PC-3 (cell line): Measurements from ENCODE around the gene PCP4L1. TPM values are rescaled to one million over a fixed set of nuclear protein-coding genes. Genes with fewer than 3 reads are reported as not detected.

Source experiments
- ATAC-seq: fragments of 200-7000 bp; cut with Tn5 transposase; 2 replicates; pipeline ENCODE4 v1.9.1; 2020; ENCODE audit warnings: mild to moderate bottlenecking, moderate library complexity
- BruUV-seq: library from RNA; stranded (reverse); fragments of 400-500 nt; replicated peaks from 2 replicates; lab custom pipeline; 2021; lab: Mats Ljungman, UMichigan
- CTCF ChIA-PET: fragments of 300-600 bp; sonication (Branson Sonifier 250); formaldehyde crosslinking; loops from one replicate; lab custom pipeline; 2022; ENCODE audit warnings: antibody characterized with exemption; lab: Charles Lee
- POLR2A ChIA-PET: fragments of 300-600 bp; sonication (Branson Sonifier 250); formaldehyde crosslinking; loops from one replicate; lab custom pipeline; 2022; ENCODE audit warnings: antibody characterized with exemption; ENCODE audit not compliant: unreplicated experiment; lab: Charles Lee
- DNase-seq: peaks from one replicate; pipeline ENCODE4 v3.0.0-alpha.2; 2015
- H2AFZ ChIP-seq: fragments of 300-600 bp; sonication (generic); 2 replicates; pipeline ENCODE4 v1.6.0; 2016; ENCODE audit warnings: antibody characterized with exemption, low read length
- H3F3A ChIP-seq: fragments of 300-600 bp; sonication (generic); one replicate; pipeline ENCODE4 v1.6.0; 2017; ENCODE audit warnings: antibody characterized with exemption, low read length, control low read depth, mild to moderate bottlenecking; ENCODE audit not compliant: unreplicated experiment
- H3K27ac ChIP-seq: fragments of 300-600 bp; sonication (generic); 2 replicates; pipeline ENCODE4 v1.5.1; 2016; ENCODE audit warnings: mild to moderate bottlenecking, low read length
- H3K27me3 ChIP-seq: fragments of 300-600 bp; sonication (generic); 2 replicates; pipeline ENCODE4 v1.6.1; 2016; ENCODE audit warnings: low read length, mixed read lengths
- H3K36me3 ChIP-seq: fragments of 300-600 bp; sonication (generic); 2 replicates; pipeline ENCODE4 v1.6.1; 2016; ENCODE audit warnings: low read depth, mixed run types, low read length, mixed read lengths
- H3K4me1 ChIP-seq: fragments of 300-600 bp; sonication (generic); 2 replicates; pipeline ENCODE4 v1.5.1; 2016; ENCODE audit warnings: low read length; ENCODE audit not compliant: insufficient read depth
- H3K4me2 ChIP-seq: fragments of 300-600 bp; sonication (generic); 2 replicates; pipeline ENCODE4 v1.6.0; 2016; ENCODE audit warnings: low read length
- H3K4me3 ChIP-seq: fragments of 300-600 bp; sonication (generic); 2 replicates; pipeline ENCODE4 v1.5.1; 2016; ENCODE audit warnings: mild to moderate bottlenecking, low read length, mixed read lengths
- H3K79me2 ChIP-seq: fragments of 300-600 bp; sonication (generic); 2 replicates; pipeline ENCODE4 v1.6.1; 2017; ENCODE audit warnings: low read length, mixed read lengths
- H3K9ac ChIP-seq: fragments of 300-600 bp; sonication (generic); 2 replicates; pipeline ENCODE4 v1.6.0; 2016; ENCODE audit warnings: mild to moderate bottlenecking, low read length
- H3K9me2 ChIP-seq: fragments of 300-600 bp; sonication (generic); replicated peaks from 2 replicates; pipeline ENCODE4 v1.6.1; 2016; ENCODE audit warnings: mixed run types, low read length, mixed read lengths
- H3K9me3 ChIP-seq: fragments of 300-600 bp; sonication (generic); 2 replicates; pipeline ENCODE4 v1.6.1; 2016; ENCODE audit warnings: low read length, mixed read lengths
- H4K20me1 ChIP-seq: fragments of 300-600 bp; sonication (generic); 2 replicates; pipeline ENCODE4 v1.6.1; 2016; ENCODE audit warnings: low read length, mixed read lengths
- EZH2 ChIP-seq: fragments of 300-600 bp; sonication (generic); IDR thresholded peaks from one replicate; pipeline ENCODE4 v1.6.1; 2017; ENCODE audit warnings: antibody characterized with exemption, mild to moderate bottlenecking, low read length; ENCODE audit not compliant: unreplicated experiment
- EZH2phosphoT487 ChIP-seq: fragments of 300-600 bp; sonication (generic); IDR thresholded peaks from 2 replicates; pipeline ENCODE4 v1.6.1; 2018; ENCODE audit warnings: mild to moderate bottlenecking, antibody characterized with exemption, low read length, borderline replicate concordance
- intact Hi-C: fragments of 100-400 bp; cut with micrococcal nuclease; formaldehyde crosslinking; loops from 2 replicates; pipeline ENCODE4 v1.9.0; 2023
- total RNA-seq: library from RNA; depleted of rRNA; stranded (reverse); fragments of >200 nt; gene quantifications from 2 replicates; pipeline ENCODE4 v1.2.3, GENCODE V29; 2014
- TF ChIP-seq, protein P1 (sequence below): fragments of 300-600 bp; sonication (generic); conservative IDR thresholded peaks from 2 replicates; pipeline ENCODE4 v1.5.1; 2017; ENCODE audit warnings: antibody characterized with exemption, low read depth, mild to moderate bottlenecking, low read length

Gene PCP4L1
- total RNA-seq, 1 experiment from 2014 or later, result 0.07 TPM

DNA sequence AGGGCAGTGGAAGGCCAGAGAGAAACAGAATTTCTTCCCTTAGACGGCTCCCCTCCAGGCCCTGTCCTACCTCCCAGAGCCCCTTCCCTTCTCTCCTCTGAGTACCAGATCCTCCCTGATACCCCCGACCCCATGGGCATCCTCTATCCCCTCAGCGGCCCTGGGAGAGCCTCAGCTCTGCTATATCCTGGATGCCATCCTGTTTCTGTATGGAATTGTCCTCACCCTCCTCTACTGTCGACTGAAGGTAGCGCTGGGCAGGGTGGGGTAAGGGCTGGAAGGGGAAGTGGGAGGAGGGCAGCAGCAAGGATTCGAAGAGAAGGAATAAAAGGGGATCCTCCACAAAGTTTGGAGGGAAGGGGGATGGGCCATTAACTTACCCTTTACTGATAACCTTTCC, 40.7 kb upstream of the PCP4L1 start:
- Histone ChIP-seq H3K27me3 (no peaks in the 10 kb centered on the region), H3F3A (no peaks in the 10 kb centered on the region), H2AFZ (no peak overlapping the region), H3K4me1 (no peaks in the 10 kb centered on the region), H4K20me1 (no peaks in the 10 kb centered on the region), H3K4me3 (no peak overlapping the region), H3K27ac (no peak overlapping the region), H3K4me2 (no peak overlapping the region), H3K36me3 (peaks cover 21% of the 10 kb centered on the region), H3K9me2 (no peaks in the 10 kb centered on the region), H3K79me2 (no peaks in the 10 kb centered on the region), H3K9ac (no peak overlapping the region), H3K9me3 (no peaks in the 10 kb centered on the region)
- DNase-seq (no peak), ATAC-seq (no peak)
- no TSS peak for BruUV-seq
- intact Hi-C loops, result no loop called here
- CTCF ChIA-PET, result interaction anchor here (0.5 to 0.8 kb wide), 2 partner anchors 8 to 84 kb away, joined by 4 to 9 read pairs; no protein-coding TSS in a partner anchor
- POLR2A ChIA-PET, result no interaction called here
- TF ChIP-seq, protein P1, sequence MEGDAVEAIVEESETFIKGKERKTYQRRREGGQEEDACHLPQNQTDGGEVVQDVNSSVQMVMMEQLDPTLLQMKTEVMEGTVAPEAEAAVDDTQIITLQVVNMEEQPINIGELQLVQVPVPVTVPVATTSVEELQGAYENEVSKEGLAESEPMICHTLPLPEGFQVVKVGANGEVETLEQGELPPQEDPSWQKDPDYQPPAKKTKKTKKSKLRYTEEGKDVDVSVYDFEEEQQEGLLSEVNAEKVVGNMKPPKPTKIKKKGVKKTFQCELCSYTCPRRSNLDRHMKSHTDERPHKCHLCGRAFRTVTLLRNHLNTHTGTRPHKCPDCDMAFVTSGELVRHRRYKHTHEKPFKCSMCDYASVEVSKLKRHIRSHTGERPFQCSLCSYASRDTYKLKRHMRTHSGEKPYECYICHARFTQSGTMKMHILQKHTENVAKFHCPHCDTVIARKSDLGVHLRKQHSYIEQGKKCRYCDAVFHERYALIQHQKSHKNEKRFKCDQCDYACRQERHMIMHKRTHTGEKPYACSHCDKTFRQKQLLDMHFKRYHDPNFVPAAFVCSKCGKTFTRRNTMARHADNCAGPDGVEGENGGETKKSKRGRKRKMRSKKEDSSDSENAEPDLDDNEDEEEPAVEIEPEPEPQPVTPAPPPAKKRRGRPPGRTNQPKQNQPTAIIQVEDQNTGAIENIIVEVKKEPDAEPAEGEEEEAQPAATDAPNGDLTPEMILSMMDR, result no peak
- TF ChIP-seq EZH2phosphoT487 (no peak), EZH2 (no peak)

DNA sequence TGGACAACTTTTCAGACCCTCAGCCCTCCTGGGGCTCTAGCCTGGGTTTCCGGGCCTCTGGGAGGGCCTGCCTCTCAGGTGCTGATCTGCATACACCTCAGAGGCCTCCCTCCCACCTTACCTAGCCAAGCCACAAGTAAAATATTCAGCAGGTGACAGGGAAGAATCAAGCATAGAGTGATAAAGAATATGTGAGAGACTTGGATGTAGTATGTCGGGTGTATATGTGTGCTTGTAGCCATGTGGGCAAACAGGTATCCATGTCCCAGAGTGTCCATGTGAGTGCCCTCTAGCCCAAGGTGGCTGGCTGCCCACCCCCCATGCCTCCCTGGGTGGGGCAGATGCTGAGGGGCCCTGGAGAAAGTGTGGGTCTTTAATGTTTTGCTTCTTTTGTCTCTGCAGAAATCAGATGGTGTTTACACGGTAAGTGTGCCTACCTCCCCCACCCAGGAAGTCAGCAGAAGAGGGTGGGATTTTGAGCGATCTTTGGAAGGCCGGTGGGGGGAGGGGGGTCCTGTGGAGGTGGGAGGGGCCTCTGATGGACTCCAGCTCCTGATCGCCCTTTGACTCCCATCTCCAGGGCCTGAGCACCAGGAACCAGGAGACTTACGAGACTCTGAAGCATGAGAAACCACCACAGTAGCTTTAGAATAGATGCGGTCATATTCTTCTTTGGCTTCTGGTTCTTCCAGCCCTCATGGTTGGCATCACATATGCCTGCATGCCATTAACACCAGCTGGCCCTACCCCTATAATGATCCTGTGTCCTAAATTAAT, 40.1 kb upstream of the PCP4L1 start:
- H3K27ac ChIP-seq, result no peak overlapping the region
- BruUV-seq, result no TSS peak
- DNase-seq (no peak), ATAC-seq (no peak)
- H3K27me3 ChIP-seq, result no peaks in the 10 kb centered on the region
- no peak overlapping the region for H3K4me2 ChIP-seq
- ChIA-PET CTCF (interaction anchor here (0.5 kb wide), 1 partner anchor 83 kb away, joined by 4 read pairs; no protein-coding TSS in a partner anchor), POLR2A (no interaction called here)
- H3K36me3 ChIP-seq, result peaks cover 15% of the 10 kb centered on the region
- H3K9me3 ChIP-seq, result no peaks in the 10 kb centered on the region
- no peaks in the 10 kb centered on the region for H3K9me2 ChIP-seq
- H4K20me1 ChIP-seq, result no peaks in the 10 kb centered on the region
- H2AFZ ChIP-seq, result no peak overlapping the region
- no peaks in the 10 kb centered on the region for H3F3A ChIP-seq
- no peak overlapping the region for H3K4me3 ChIP-seq
- TF ChIP-seq, protein P1, result no peak
- no peak for TF ChIP-seq EZH2phosphoT487
- no peak for TF ChIP-seq EZH2
- H3K79me2 ChIP-seq, result no peaks in the 10 kb centered on the region
- no peak overlapping the region for H3K9ac ChIP-seq
- H3K4me1 ChIP-seq, result no peaks in the 10 kb centered on the region
- intact Hi-C loops, result no loop called here
